HEK293 (cell line): ENCODE measurements around the gene KCTD1.

Experiments used
- CTCF ChIP-seq: fragments of 450-650 bp; formaldehyde crosslinking; IDR thresholded peaks from 2 replicates; pipeline ENCODE4 v1.5.1; 2016; ENCODE audit warnings: missing biosample characterization, missing genetic modification characterization
- KLF10 ChIP-seq: fragments of 450-650 bp; IDR thresholded peaks from 2 replicates; pipeline ENCODE4 v1.5.1; 2018; ENCODE audit warnings: missing biosample characterization, mild to moderate bottlenecking, missing genetic modification characterization
- MZF1 ChIP-seq: fragments of 450-650 bp; formaldehyde crosslinking; IDR thresholded peaks from 2 replicates; pipeline ENCODE4 v1.5.1; 2017; ENCODE audit warnings: missing biosample characterization, missing genetic modification characterization, borderline replicate concordance
- PATZ1 ChIP-seq: fragments of 450-650 bp; formaldehyde crosslinking; IDR thresholded peaks from 2 replicates; pipeline ENCODE4 v1.5.1; 2016; ENCODE audit warnings: missing biosample characterization, missing genetic modification characterization
- ZNF18 ChIP-seq: fragments of 450-650 bp; formaldehyde crosslinking; IDR thresholded peaks from 2 replicates; pipeline ENCODE4 v1.5.1; 2016; ENCODE audit warnings: missing biosample characterization, missing genetic modification characterization
- ZNF274 ChIP-seq, 2 experiments: fragments of 200-500 bp in 1 of 2; fragments of 450-650 bp in 1 of 2; sonication (Bioruptor generic) in 1 of 2; formaldehyde crosslinking in 1 of 2; IDR thresholded peaks; 2 replicates each; pipeline versions ENCODE4 v1.5.1 to v1.6.1; 2014 to 2016; ENCODE audit warnings: borderline replicate concordance in 1 of 2, inconsistent platforms in 1 of 2, low read length in 1 of 2, missing biosample characterization in 1 of 2, missing genetic modification characterization in 1 of 2
- ZNF530 ChIP-seq: fragments of 450-650 bp; formaldehyde crosslinking; IDR thresholded peaks from 2 replicates; pipeline ENCODE4 v1.5.1; 2016; ENCODE audit warnings: low read depth, missing biosample characterization, missing genetic modification characterization
- ZNF558 ChIP-seq: fragments of 450-650 bp; formaldehyde crosslinking; IDR thresholded peaks from 2 replicates; pipeline ENCODE4 v1.5.1; 2016; ENCODE audit warnings: missing biosample characterization, missing genetic modification characterization
- ZNF837 ChIP-seq: fragments of 450-650 bp; formaldehyde crosslinking; IDR thresholded peaks from 2 replicates; pipeline ENCODE4 v1.5.1; 2016; ENCODE audit warnings: missing biosample characterization, missing genetic modification characterization

GRCh38 chr18:26435415-26436095 is 112.8 kb downstream of the KCTD1 start:
- TF ChIP-seq CTCF (tag by site-specific recombination): no peak
- TF ChIP-seq ZNF18 (tag by site-specific recombination): no peak
- TF ChIP-seq ZNF558 (tag by site-specific recombination): no peak
- no peak for TF ChIP-seq MZF1
- TF ChIP-seq ZNF837 (tag by site-specific recombination): no peak
- no peak for TF ChIP-seq KLF10 (tag by site-specific recombination)
- TF ChIP-seq ZNF274 (IDR thresholded peaks at IDR 0.05; ENCODE audit: low read length): no peak
- TF ChIP-seq ZNF274 (tag by site-specific recombination; IDR thresholded peaks at IDR 0.05; ENCODE audit: borderline replicate concordance): no peak
- TF ChIP-seq PATZ1: no peak
- TF ChIP-seq ZNF530 (tag by site-specific recombination): no peak
